ENCODE measurements around the gene CDH20. TPM values are rescaled to one million over a fixed set of nuclear protein-coding genes. Genes with fewer than 3 reads are reported as not detected.
A peak's percentile ranks its signal among the peaks of the same experiment; 100 is the strongest.

The CDH20 gene
- total and polyA plus RNA-seq, 2 of the 4 experiments (the other 2 are of a cell fraction): not detected

DNA sequence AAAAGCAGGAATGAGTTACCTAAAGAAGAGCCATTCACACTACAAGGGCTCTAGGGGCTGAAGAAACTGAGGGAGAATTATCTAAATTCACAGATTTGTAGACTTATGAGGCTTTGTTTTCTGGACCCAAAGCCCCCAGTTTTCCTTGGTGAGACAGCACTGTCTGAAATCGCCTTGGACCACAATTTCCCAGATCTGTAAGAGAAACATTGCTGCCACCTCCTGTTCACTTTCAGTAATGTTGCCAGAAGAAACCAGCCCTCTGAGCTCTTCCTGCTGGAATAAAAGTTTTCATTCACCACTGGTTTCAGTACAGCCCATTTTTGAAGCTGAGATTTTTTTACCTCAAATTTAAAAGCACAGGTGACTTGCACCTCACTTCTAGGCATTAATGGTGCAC is 169.2 kb downstream of the CDH20 start:
- intact Hi-C loops (cut with micrococcal nuclease) (loop anchor here (1.0 to 5.0 kb wide), 6 partner anchors 180 to 1514 kb away; no protein-coding TSS in a partner anchor), dilution Hi-C loops (cut with HindIII; ENCODE audit: low sequenced_read_pairs, unreplicated experiment) (no loop called here), in situ Hi-C loops (cut with MboI; ENCODE audit: low sequenced_read_pairs) (loop anchor here (5.0 kb wide), 1 partner anchor 180 kb away; no protein-coding TSS in a partner anchor)
- 0% methylated on average over 1 of the region's 1 CpG; no CpG with 5 or more reads in 1 of the 2 experiments for WGBS, 2 experiments (ENCODE audit: extremely low coverage in 2 of 2, insufficient read length in 1 of 2)
- Histone ChIP-seq H2BK120ac (ENCODE audit: low read depth, low read length) (no peak overlapping the region), H3K9me3 (ENCODE audit: control insufficient read depth, insufficient read depth, low read length) (no peaks in the 10 kb centered on the region), H3K79me1 (ENCODE audit: low read depth in 1 of 2, low read length in 2 of 2) (no peaks in the 10 kb centered on the region), H3K56ac (ENCODE audit: extremely low read depth, insufficient read depth, low read length) (no peak overlapping the region), H3K23ac (ENCODE audit: low read depth, low read length) (no peak overlapping the region), H2BK5ac (ENCODE audit: low read depth, low read length, poor library complexity, severe bottlenecking) (no peak overlapping the region), H3K4ac (ENCODE audit: low read depth, low read length) (no peak overlapping the region), H3K36me3 (ENCODE audit: control insufficient read depth, insufficient read depth, low read length) (no peaks in the 10 kb centered on the region), H4K91ac (ENCODE audit: insufficient read depth, low read depth, low read length) (no peak overlapping the region), H3K18ac (ENCODE audit: low read depth, low read length) (no peak overlapping the region), H3K14ac (replicated peaks; ENCODE audit: low read depth, low read length) (no peak overlapping the region), H2AFZ (replicated peaks; ENCODE audit: low read length, poor library complexity) (no peak overlapping the region), H3K27ac (ENCODE audit: insufficient read depth, low read length) (no peak overlapping the region), H2AK5ac (ENCODE audit: low read depth, low read length) (no peak overlapping the region), H3K27me3 (ENCODE audit: control insufficient read depth, insufficient read depth, low read length) (peaks cover 7% of the 10 kb centered on the region), H2BK20ac (ENCODE audit: low read depth, low read length) (no peak overlapping the region), H3K9ac (ENCODE audit: low read depth, low read length) (no peak overlapping the region), H2AK9ac (replicated peaks; ENCODE audit: low read depth, low read length, poor library complexity) (no peak overlapping the region), H3K4me2 (ENCODE audit: low read depth, low read length) (no peak overlapping the region), H3K4me3 (ENCODE audit: insufficient read depth, low read depth, low read length) (no peak overlapping the region), H3K9me1 (ENCODE audit: insufficient read depth, low read length) (peaks cover 3% of the 10 kb centered on the region; the same call in 1 of the 2 replicates), H4K5ac (ENCODE audit: low read depth, low read length) (no peak overlapping the region), H3K4me1 (ENCODE audit: control insufficient read depth, insufficient read depth, low read length) (no peaks in the 10 kb centered on the region), H4K20me1 (ENCODE audit: insufficient read depth, low read length) (no peaks in the 10 kb centered on the region), H4K8ac (ENCODE audit: low read depth in 2 of 2, low read length in 2 of 2) (no peak overlapping the region), H2BK15ac (ENCODE audit: low read depth, low read length) (no peak overlapping the region)
- TF ChIP-seq, protein P1, sequence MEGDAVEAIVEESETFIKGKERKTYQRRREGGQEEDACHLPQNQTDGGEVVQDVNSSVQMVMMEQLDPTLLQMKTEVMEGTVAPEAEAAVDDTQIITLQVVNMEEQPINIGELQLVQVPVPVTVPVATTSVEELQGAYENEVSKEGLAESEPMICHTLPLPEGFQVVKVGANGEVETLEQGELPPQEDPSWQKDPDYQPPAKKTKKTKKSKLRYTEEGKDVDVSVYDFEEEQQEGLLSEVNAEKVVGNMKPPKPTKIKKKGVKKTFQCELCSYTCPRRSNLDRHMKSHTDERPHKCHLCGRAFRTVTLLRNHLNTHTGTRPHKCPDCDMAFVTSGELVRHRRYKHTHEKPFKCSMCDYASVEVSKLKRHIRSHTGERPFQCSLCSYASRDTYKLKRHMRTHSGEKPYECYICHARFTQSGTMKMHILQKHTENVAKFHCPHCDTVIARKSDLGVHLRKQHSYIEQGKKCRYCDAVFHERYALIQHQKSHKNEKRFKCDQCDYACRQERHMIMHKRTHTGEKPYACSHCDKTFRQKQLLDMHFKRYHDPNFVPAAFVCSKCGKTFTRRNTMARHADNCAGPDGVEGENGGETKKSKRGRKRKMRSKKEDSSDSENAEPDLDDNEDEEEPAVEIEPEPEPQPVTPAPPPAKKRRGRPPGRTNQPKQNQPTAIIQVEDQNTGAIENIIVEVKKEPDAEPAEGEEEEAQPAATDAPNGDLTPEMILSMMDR (conservative IDR thresholded peaks at IDR 0.05; ENCODE audit: low read depth, low read length): peak; percentile 74
- peak; percentile 78 for TF ChIP-seq SMC3 (IDR thresholded peaks at IDR 0.05; ENCODE audit: low read depth, low read length)
- TF ChIP-seq RAD21 (IDR thresholded peaks at IDR 0.05; ENCODE audit: low read length): peak; percentile 75
- TF ChIP-seq, protein P2, sequence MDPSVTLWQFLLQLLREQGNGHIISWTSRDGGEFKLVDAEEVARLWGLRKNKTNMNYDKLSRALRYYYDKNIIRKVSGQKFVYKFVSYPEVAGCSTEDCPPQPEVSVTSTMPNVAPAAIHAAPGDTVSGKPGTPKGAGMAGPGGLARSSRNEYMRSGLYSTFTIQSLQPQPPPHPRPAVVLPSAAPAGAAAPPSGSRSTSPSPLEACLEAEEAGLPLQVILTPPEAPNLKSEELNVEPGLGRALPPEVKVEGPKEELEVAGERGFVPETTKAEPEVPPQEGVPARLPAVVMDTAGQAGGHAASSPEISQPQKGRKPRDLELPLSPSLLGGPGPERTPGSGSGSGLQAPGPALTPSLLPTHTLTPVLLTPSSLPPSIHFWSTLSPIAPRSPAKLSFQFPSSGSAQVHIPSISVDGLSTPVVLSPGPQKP (IDR thresholded peaks at IDR 0.05; ENCODE audit: borderline replicate concordance, low read depth, low read length): no peak
- TF ChIP-seq BHLHE40 (IDR thresholded peaks at IDR 0.05; ENCODE audit: low read depth, low read length): no peak
- TF ChIP-seq NFE2L2 (IDR thresholded peaks at IDR 0.05; ENCODE audit: low read depth, low read length): no peak
- TF ChIP-seq POLR2A (IDR thresholded peaks at IDR 0.05; ENCODE audit: low read depth, low read length): no peak
- POLR2A ChIA-PET (ENCODE audit: unreplicated experiment): no interaction called here
- ATAC-seq (ENCODE audit: low read depth): peak; percentile 88
- CTCF ChIA-PET: interaction anchor here (0.6 to 2.9 kb wide), 8 partner anchors 13 to 1515 kb away, joined by 3 to 12 read pairs (median 4); no protein-coding TSS in a partner anchor
- DNase-seq: peak; percentile 61
- BruUV-seq (replicated peaks): no TSS peak
